IgD-negative memory B cell (primary cell): ENCODE measurements around the gene MCFD2. TPM values are rescaled to one million over a fixed set of nuclear protein-coding genes. Genes with fewer than 3 reads are reported as not detected.
A peak's percentile ranks its signal among the peaks of the same experiment; 100 is the strongest.

ENCODE experiments used
- H3K27ac Mint-ChIP-seq, 3 donors: one replicate each; pipeline ENCODE4 v1.8.0; 2020 to 2022; ENCODE audit warnings: mild to moderate bottlenecking in 3 of 3, mixed read lengths in 3 of 3, moderate library complexity in 1 of 3
- H3K27me3 Mint-ChIP-seq: one replicate; pipeline ENCODE4 v1.8.0; 2021; ENCODE audit warnings: mixed read lengths
- H3K36me3 Mint-ChIP-seq: one replicate; pipeline ENCODE4 v1.8.0; 2020; ENCODE audit warnings: mild to moderate bottlenecking, mixed read lengths
- H3K4me1 Mint-ChIP-seq, 3 donors: one replicate each; pipeline ENCODE4 v1.8.0; 2020 to 2022; ENCODE audit warnings: mixed read lengths in 3 of 3, mild to moderate bottlenecking in 1 of 3
- H3K4me3 Mint-ChIP-seq, 4 donors: one replicate each; pipeline ENCODE4 v1.8.0; 2020 to 2022; ENCODE audit warnings: mild to moderate bottlenecking in 4 of 4, mixed read lengths in 4 of 4, moderate library complexity in 3 of 4
- H3K9me3 Mint-ChIP-seq, 3 donors: one replicate each; pipeline ENCODE4 v1.8.0; 2020 to 2021; ENCODE audit warnings: mixed read lengths in 3 of 3, mild to moderate bottlenecking in 1 of 3
- polyA plus RNA-seq: library from polyadenylated mRNA; unstranded; fragments of 300-500 nt; fragmentation: Illumina TruSeq; gene quantifications from one replicate; pipeline ENCODE4 v1.2.3, GENCODE V29; 2021

The MCFD2 gene
- 25.2 TPM for polyA plus RNA-seq

DNA sequence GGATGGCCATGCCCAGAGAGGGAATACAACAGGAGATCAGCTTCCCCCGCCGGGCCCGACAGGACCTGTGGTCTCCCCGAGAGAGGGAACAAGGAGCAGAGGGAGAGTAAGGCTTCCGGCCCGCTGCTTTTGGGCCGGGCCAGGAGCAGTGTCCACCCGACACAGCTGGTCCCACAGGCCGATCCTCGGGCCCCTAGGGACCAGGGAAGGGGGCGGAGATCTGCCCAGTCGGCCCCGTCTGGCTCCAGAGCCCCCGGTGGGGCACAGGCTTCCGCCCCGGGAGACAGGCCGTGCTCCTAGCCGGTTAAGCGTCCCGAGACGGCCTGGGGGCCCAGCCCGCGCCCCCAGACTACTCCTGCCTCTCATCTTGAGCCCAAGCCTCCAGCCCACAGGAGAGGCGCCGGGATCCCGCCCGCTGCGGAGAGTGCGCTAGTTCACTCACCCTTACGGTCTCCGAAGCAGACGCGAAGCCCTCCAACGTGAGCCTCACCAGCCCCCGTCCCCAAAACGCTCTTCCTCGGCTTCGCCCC lies at the start of gene MCFD2:
TSS of gene MCFD2 (minus strand) at position 526 of the 530 bp plus-strand sequence. CDS start 6,635 bp downstream, outside the sequence.
- H3K36me3 Mint-ChIP-seq, result peaks cover 1% of the 10 kb centered on the region
- peak within 1 kb of the TSS; percentile 79 to 98 (median 88) for H3K4me3 Mint-ChIP-seq
- peak within 1 kb of the TSS; percentile 87 to 96 (median 95) for H3K27ac Mint-ChIP-seq
- no peaks in the 10 kb centered on the region for H3K27me3 Mint-ChIP-seq
- H3K9me3 Mint-ChIP-seq, result no peaks in the 10 kb centered on the region
- H3K4me1 Mint-ChIP-seq, result peaks cover 42 to 50% (median 43%) of the 10 kb centered on the region in 3 donors

- Mint-ChIP-seq H3K36me3 (peaks cover 1% of the 10 kb centered on the region), H3K27me3 (no peaks in the 10 kb centered on the region), H3K4me1 (peaks cover 9 to 18% (median 15%) of the 10 kb centered on the region in 3 donors), H3K4me3 (no peak overlapping the region), H3K27ac (peak overlapping the region in 1 of 3 donors; percentile 93), H3K9me3 (no peaks in the 10 kb centered on the region)
Observed at GRCh38 chr2:46964835-46965560, 49.4 kb upstream of the MCFD2 start.

GRCh38 chr2:46963941-46964673 lies 48.5 kb upstream of the MCFD2 start:
- Mint-ChIP-seq H3K4me3 (peak overlapping the region in 1 of 4 donors; percentile 43), H3K36me3 (peaks cover 1% of the 10 kb centered on the region), H3K27me3 (no peaks in the 10 kb centered on the region), H3K27ac (peak overlapping the region; percentile 35 to 91 (median 89)), H3K9me3 (no peaks in the 10 kb centered on the region), H3K4me1 (peaks cover 3 to 16% (median 11%) of the 10 kb centered on the region in 3 donors)

DNA sequence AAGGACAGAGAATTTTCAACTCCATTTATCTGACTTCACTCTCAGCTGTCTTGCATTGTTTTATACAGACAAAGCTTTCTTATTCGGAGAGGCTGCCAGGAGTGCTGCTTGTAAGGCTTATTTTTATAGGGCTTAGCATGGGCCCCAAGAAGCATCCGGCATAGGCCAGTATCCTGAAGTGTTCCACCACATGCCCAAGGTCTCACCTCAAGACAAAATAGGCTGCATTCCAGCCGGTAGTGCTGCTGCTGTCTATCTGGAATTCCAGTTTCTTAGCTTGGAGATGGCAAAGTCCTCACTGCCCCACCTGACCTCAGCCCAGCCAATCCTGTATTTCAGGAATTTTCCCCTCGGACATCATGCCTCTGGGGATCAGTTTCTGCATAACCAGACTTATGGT lies 47.6 kb upstream of the MCFD2 start:
- Mint-ChIP-seq H3K27me3 (no peaks in the 10 kb centered on the region), H3K4me1 (peaks cover 3 to 18% (median 9%) of the 10 kb centered on the region in 3 donors), H3K36me3 (peaks cover 1% of the 10 kb centered on the region), H3K4me3 (no peak overlapping the region), H3K9me3 (no peaks in the 10 kb centered on the region), H3K27ac (peak overlapping the region in 1 of 3 donors; percentile 35)

DNA sequence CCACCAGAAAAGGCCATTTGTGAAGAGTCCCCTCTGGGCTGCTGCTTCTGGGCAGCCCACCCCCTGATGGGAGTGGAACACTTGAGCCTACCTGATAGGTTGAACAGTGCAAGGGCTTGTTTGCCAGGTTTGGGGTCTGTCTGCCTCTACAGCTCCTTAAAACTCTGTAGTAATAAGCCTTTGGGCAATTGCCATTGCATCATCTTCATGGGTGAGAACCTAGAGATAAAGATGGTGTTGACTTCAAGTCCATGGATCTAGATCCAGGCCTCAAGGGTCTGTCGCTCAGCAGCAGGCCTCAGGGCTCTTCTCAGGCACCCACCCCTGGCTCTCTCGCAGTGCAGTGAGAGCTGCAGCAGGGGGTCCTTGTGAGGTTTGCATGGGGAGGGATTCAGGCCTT lies 47.1 kb upstream of the MCFD2 start:
- H3K36me3 Mint-ChIP-seq, result peaks cover 2% of the 10 kb centered on the region
- H3K27me3 Mint-ChIP-seq, result no peaks in the 10 kb centered on the region
- no peak overlapping the region for H3K4me3 Mint-ChIP-seq
- no peak overlapping the region for H3K27ac Mint-ChIP-seq
- no peaks in the 10 kb centered on the region for H3K9me3 Mint-ChIP-seq
- peaks cover 3 to 18% (median 9%) of the 10 kb centered on the region in 3 donors for H3K4me1 Mint-ChIP-seq

DNA sequence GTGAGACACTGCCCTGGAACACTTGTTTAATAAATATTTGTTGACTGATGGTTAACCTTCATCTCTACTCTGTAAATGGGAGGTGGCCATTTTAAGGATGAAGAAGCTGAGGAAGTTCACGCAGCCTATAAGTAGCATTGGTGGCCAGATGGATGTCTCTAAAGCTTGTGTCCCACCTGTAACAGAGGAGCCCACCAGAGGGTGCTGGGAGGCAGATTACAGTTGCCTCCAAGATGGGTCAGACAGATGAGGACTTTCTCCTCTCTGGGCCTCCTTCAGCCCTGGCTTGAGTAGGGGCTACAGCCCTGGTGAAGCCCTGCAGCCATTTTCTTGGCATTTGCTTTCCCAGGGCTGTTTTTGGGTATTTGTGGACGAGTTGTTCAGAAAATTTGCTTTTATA lies 45.0 kb upstream of the MCFD2 start:
- no peaks in the 10 kb centered on the region for H3K9me3 Mint-ChIP-seq
- peaks cover 3 to 20% (median 5%) of the 10 kb centered on the region in 3 donors for H3K4me1 Mint-ChIP-seq
- H3K27me3 Mint-ChIP-seq, result no peaks in the 10 kb centered on the region
- peaks cover 3% of the 10 kb centered on the region for H3K36me3 Mint-ChIP-seq
- peak overlapping the region in 2 of 3 donors; percentile 18 to 64 for H3K27ac Mint-ChIP-seq
- peak overlapping the region in 1 of 4 donors; percentile 12 for H3K4me3 Mint-ChIP-seq

- Mint-ChIP-seq H3K27me3 (no peaks in the 10 kb centered on the region), H3K27ac (peak overlapping the region in 1 of 3 donors; percentile 93), H3K4me1 (peaks cover 8 to 17% (median 10%) of the 10 kb centered on the region in 3 donors), H3K36me3 (peaks cover 3% of the 10 kb centered on the region), H3K4me3 (no peak overlapping the region), H3K9me3 (no peaks in the 10 kb centered on the region)
Observed at GRCh38 chr2:46958431-46959017, 42.9 kb upstream of the MCFD2 start.

GRCh38 chr2:46956981-46957531 lies 41.5 kb upstream of the MCFD2 start:
- peaks cover 3% of the 10 kb centered on the region for H3K36me3 Mint-ChIP-seq
- H3K4me1 Mint-ChIP-seq, result peaks cover 7 to 18% (median 8%) of the 10 kb centered on the region in 3 donors
- H3K27me3 Mint-ChIP-seq, result no peaks in the 10 kb centered on the region
- no peak overlapping the region for H3K4me3 Mint-ChIP-seq
- H3K27ac Mint-ChIP-seq, result peak overlapping the region in 2 of 3 donors; percentile 67 to 86
- no peaks in the 10 kb centered on the region for H3K9me3 Mint-ChIP-seq

DNA sequence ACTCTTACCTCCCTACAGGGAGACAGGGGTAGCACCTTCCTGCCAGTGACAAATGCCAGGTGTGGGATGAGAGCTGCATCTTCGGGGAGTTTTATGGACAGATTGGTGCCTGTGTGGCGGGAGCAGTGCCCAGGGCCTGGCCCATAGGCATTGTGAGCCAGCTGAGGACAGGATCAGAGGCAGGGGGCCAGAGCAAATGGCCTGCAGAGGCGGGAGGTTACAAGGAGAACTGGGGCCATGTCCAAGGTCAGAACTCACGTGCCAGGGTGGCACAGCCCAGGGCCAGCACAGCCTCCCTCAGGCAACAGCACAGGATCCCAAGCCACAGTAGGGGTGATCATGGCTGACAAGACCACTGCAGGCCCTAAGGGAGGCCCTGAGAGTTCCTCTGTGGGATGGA lies 40.2 kb upstream of the MCFD2 start:
- H3K4me3 Mint-ChIP-seq, result no peak overlapping the region
- H3K27me3 Mint-ChIP-seq, result no peaks in the 10 kb centered on the region
- peaks cover 19 to 28% (median 19%) of the 10 kb centered on the region in 3 donors for H3K4me1 Mint-ChIP-seq
- peak overlapping the region; percentile 5 to 88 (median 78) for H3K27ac Mint-ChIP-seq
- H3K9me3 Mint-ChIP-seq, result no peaks in the 10 kb centered on the region
- peaks cover 3% of the 10 kb centered on the region for H3K36me3 Mint-ChIP-seq

DNA sequence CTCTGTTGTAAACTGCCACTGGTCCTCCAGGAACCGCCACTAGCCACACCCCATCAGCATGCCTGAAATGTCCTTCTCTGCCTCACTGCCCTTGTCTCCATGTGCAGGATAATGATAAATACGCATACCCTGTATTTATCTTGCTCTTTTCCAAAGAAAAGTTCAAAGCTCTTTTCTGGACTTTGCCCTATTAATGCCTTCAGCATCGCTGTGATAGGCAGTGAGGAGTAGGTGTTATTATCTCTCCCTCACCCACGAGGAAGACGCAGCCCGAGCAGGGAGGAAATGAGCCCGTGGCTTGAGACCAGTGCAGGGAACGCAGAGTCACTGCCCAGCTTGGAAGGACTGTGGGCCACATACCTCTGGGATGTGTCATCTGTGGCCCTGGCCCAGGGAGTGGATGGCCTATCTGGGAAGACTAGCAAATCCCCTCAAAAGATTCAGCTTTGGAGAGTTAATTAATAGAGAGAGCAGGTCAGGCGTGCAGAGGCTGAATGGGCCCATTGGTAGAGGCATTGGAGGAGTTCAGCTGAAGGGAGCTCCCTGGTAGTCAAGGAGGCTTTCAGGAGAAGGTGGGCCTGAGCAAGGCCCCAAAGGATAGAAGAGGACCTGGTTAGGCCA lies 39.5 kb upstream of the MCFD2 start:
- peak overlapping the region; percentile 5 to 88 (median 78) for H3K27ac Mint-ChIP-seq
- peaks cover 22 to 31% (median 24%) of the 10 kb centered on the region in 3 donors for H3K4me1 Mint-ChIP-seq
- H3K36me3 Mint-ChIP-seq, result peaks cover 2% of the 10 kb centered on the region
- no peaks in the 10 kb centered on the region for H3K27me3 Mint-ChIP-seq
- H3K4me3 Mint-ChIP-seq, result no peak overlapping the region
- no peaks in the 10 kb centered on the region for H3K9me3 Mint-ChIP-seq

DNA sequence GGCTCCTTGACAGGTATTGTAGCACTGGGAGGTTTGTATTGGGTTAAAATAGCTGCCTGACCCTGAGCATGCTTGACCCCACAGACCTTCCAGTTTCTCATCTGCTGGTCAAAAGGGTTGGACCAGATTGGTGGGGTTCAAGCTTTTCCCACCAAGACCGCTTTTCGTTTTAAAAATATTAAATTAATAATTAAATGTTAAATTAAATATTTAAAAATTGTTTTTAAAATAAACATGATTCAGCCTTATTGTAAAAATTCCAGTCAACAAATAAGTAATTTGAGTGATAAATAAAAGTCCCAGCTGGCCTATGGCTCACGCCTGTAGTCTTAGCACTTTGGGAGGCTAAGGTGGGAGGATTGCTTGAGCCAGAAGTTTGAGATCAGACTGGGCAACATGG lies 36.6 kb upstream of the MCFD2 start:
- Mint-ChIP-seq H3K27ac (no peak overlapping the region), H3K9me3 (no peaks in the 10 kb centered on the region), H3K4me1 (peaks cover 41 to 48% (median 45%) of the 10 kb centered on the region in 3 donors), H3K36me3 (peaks cover 6% of the 10 kb centered on the region), H3K27me3 (no peaks in the 10 kb centered on the region), H3K4me3 (peak overlapping the region in 3 of 4 donors; percentile 34 to 54 (median 52))

DNA sequence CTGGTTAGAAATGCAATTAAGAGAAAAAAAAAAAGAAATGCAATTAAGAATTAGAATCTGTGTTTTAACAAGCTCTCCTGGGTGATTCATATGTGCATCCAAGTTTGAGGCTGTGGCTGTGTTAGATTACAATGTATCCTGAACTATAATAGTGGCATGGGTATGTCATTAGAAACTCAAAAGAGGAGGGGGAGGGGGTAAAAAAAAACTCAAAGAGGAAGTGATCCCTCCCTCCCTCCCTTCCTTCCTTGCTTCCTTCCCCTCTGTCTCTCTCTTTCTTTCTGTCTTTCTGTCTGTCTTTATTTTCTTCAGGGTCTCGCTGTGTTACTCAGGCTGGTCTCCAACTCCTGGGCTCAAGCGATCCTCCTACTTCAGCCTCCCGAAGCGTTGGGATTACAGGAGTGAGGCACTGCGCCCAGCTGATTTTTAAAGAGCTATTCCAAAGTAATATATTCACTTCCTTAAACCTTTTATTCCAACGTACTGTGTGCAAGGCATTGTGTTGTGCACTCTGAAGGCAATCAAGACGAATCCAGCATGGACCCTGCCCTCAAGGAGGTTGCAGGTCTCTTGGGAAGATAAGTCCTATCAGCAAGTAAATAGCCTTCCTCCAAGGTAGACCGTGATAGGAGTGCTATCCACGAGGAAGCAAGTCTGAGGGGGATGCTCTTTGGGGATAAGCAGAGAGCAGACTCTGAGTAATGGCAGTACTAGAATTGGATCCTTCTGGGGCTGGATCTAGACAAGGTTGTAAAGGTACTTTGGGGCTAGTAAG lies 35.9 kb upstream of the MCFD2 start:
- Mint-ChIP-seq H3K36me3 (peaks cover 7% of the 10 kb centered on the region), H3K27me3 (no peaks in the 10 kb centered on the region), H3K27ac (peak overlapping the region; percentile 69 to 83 (median 77)), H3K9me3 (no peaks in the 10 kb centered on the region), H3K4me3 (peak overlapping the region; percentile 21 to 77 (median 62)), H3K4me1 (peaks cover 47 to 52% (median 48%) of the 10 kb centered on the region in 3 donors)

DNA sequence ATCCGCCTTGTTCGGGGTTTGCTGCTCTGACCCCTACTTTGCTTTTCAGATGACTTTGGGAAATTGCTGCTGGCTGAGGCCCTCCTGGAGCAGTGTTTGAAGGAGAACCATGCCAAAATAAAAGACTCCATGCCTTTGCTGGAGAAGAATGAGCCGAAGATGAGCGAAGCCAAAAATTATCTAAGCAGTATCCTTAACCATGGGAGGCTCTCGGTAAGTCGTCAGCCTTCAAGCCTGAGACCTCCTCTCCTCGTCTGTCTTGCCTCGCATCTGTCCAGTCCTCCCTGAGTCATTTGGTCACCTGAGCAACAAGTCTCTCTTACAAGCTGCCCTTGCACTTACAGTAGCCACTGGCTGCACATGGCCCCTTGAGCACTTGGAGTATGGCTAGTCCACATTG lies 34.7 kb upstream of the MCFD2 start:
- H3K9me3 Mint-ChIP-seq, result no peaks in the 10 kb centered on the region
- peaks cover 49 to 57% (median 55%) of the 10 kb centered on the region in 3 donors for H3K4me1 Mint-ChIP-seq
- peak overlapping the region in 2 of 4 donors; percentile 46 to 65 for H3K4me3 Mint-ChIP-seq
- no peaks in the 10 kb centered on the region for H3K27me3 Mint-ChIP-seq
- no peak overlapping the region for H3K27ac Mint-ChIP-seq
- H3K36me3 Mint-ChIP-seq, result peaks cover 7% of the 10 kb centered on the region
